ENCODE measurements around the gene OR2V2.

- no peak for TF ChIP-seq CTCF (IDR thresholded peaks at IDR 0.05)
- TF ChIP-seq POLR2A (IDR thresholded peaks at IDR 0.05), result no peak
Observed at GRCh38 chr5:181127456-181127855, 19.9 kb upstream of the OR2V2 start.

Measured in right lobe of liver (tissue), 4 donors.